Right lobe of liver (tissue), 4 donors: ENCODE measurements around the gene ADGRL2.

Source experiments
- POLR2A ChIP-seq: fragments of 450-650 bp; IDR thresholded peaks from one replicate; pipeline ENCODE4 v1.6.1; 2017; ENCODE audit warnings: antibody characterized with exemption, mild to moderate bottlenecking
- TF ChIP-seq, protein P1 (sequence below), 4 donors: fragments of 200-600 bp in 3 of 4; fragments of 450-650 bp in 1 of 4; IDR thresholded peaks; one replicate each; pipeline versions ENCODE4 v1.5.1 to v1.8.0; 2016 to 2022; ENCODE audit warnings: antibody characterized with exemption in 4 of 4, mild to moderate bottlenecking in 2 of 4
- donor health status: DM: no; HTN: no; CAD: no.
- donor health status: DM: no; HTN: no; CAD: no.
- donor health status: DM: no; HTN: yes; CAD: no.

DNA sequence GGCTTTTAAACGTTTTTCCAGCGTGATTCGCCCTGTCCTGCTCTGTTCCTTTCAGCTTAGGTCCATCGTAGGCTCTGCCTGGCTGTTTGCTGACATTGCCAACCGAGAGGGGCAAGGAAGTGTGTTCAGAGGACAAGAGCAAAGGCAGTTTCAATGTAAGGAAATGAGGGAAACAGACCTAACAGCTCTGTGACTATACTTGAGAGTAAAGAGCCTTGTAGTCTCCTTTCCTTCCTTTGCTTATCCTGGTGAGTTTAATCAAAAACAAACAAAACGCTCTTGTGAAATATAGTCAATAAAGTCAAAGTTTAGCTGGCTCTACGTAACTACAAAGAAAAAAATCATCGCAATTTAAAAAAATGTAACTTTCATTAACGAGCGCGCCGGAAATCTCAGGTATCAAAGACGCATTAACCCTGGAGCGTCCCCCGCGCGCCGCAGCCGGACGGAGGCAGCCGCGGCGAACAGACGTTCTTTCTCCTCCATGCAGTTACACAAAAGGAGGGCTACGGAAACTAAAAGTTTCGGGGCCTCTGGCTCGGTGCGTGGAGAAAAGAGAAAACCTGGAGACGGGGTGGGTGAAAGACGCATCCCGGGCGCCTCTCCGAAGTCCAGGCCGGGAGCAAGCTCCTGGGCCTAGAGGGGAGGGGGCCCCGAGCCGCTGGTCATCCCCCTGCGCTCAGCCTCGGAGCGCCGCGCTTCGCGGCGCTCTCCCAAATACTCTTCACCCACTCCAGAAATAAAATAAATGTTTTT lies 617 bp upstream of the ADGRL2 start:
- TF ChIP-seq, protein P1, sequence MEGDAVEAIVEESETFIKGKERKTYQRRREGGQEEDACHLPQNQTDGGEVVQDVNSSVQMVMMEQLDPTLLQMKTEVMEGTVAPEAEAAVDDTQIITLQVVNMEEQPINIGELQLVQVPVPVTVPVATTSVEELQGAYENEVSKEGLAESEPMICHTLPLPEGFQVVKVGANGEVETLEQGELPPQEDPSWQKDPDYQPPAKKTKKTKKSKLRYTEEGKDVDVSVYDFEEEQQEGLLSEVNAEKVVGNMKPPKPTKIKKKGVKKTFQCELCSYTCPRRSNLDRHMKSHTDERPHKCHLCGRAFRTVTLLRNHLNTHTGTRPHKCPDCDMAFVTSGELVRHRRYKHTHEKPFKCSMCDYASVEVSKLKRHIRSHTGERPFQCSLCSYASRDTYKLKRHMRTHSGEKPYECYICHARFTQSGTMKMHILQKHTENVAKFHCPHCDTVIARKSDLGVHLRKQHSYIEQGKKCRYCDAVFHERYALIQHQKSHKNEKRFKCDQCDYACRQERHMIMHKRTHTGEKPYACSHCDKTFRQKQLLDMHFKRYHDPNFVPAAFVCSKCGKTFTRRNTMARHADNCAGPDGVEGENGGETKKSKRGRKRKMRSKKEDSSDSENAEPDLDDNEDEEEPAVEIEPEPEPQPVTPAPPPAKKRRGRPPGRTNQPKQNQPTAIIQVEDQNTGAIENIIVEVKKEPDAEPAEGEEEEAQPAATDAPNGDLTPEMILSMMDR (IDR thresholded peaks at IDR 0.05) = no peak
- TF ChIP-seq POLR2A = peak; percentile 51
